Stimulated activated effector memory CD8-positive, alpha-beta T cell treated with anti-CD3 and anti-CD28 coated beads, Interleukin-12 subunit alpha, Interleukin-12 subunit beta, amount 100 ng/mL, for 72 hours (primary cell): ENCODE data around the gene PCDH17.

ENCODE experiments used
- ATAC-seq: fragments of 150-1000 bp; cut with Tn5 transposase; 2 replicates; pipeline ENCODE4 v1.10.0; 2021
- DNase-seq, 2 donors: peaks; one replicate each; pipeline ENCODE4 v3.0.0; 2021 to 2022; ENCODE audit warnings: low spot score in 2 of 2
- H3K27ac Mint-ChIP-seq: one replicate; pipeline ENCODE4 v1.8.0; 2022; ENCODE audit warnings: mild to moderate bottlenecking, mixed read lengths
- H3K36me3 Mint-ChIP-seq: one replicate; pipeline ENCODE4 v1.8.0; 2022; ENCODE audit warnings: mild to moderate bottlenecking, mixed read lengths
- H3K4me1 Mint-ChIP-seq: one replicate; pipeline ENCODE4 v1.8.0; 2022; ENCODE audit warnings: mixed read lengths
- H3K4me3 Mint-ChIP-seq: one replicate; pipeline ENCODE4 v1.8.0; 2022; ENCODE audit warnings: mild to moderate bottlenecking, mixed read lengths
- H3K9me3 Mint-ChIP-seq: one replicate; pipeline ENCODE4 v1.8.0; 2022; ENCODE audit warnings: mixed read lengths

PCDH17 gene

DNA sequence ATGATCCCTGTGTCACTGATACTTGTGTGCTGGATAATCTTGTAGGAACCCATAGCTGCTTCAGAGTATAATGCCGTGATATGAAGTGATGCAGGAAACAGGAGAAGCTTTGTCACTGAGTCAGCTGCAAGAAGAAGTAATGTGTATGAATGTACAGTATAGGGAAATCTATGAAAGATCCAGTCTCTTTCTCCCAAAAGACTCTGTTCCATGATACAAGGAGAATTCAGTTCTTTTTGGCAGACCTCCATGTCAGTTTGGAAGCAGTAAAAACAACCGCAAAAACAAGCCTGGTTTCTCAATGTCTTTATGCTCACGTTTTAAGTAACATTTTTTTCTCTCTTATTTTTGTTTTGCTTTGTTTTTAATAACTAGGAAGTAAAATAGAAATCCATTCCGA is 33.9 kb downstream of the PCDH17 start:
- no peak overlapping the region for H3K4me3 Mint-ChIP-seq
- H3K9me3 Mint-ChIP-seq = peaks cover 10% of the 10 kb centered on the region
- no peaks in the 10 kb centered on the region for H3K4me1 Mint-ChIP-seq
- no peak overlapping the region for H3K27ac Mint-ChIP-seq
- DNase-seq (no peak), ATAC-seq (no peak)
- no peaks in the 10 kb centered on the region for H3K36me3 Mint-ChIP-seq

DNA sequence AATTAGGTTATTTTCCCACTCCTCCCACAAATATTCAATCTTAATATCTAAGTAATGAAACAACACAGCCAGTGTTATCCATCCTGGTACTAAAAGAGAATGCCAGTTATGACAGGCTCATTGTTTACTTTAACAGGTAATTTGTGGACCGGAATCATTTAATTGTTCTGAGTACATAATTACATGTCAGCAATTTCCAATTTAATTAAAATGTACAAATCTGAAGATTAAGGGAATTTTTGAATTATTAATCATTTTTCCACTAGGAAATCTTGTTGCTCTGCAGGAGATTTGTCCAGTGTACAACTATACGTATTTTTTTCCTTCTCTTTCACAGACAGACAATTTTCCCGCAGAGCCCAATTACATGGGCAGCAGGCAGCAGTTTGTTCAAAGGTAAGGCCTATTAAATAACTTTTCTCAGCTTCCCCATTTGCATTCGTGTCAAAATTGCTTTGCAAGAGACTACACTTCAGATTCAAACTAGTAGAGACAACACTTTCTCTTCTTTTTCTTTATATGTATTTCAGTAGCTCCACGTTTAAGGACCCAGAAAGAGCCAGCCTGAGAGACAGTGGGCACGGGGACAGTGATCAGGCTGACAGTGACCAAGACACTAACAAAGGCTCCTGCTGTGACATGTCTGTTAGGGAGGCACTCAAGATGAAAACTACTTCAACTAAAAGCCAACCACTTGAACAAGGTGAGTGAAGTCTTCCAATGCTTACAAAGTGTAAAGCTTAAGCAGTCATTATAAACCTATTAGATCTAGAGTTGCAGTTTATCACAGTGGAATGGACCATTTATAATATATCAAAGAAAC is 34.8 kb downstream of the PCDH17 start:
- no peak for DNase-seq
- H3K4me1 Mint-ChIP-seq = no peaks in the 10 kb centered on the region
- no peak overlapping the region for H3K27ac Mint-ChIP-seq
- H3K9me3 Mint-ChIP-seq = peaks cover 10% of the 10 kb centered on the region
- H3K4me3 Mint-ChIP-seq = no peak overlapping the region
- no peak for ATAC-seq
- no peaks in the 10 kb centered on the region for H3K36me3 Mint-ChIP-seq

DNA sequence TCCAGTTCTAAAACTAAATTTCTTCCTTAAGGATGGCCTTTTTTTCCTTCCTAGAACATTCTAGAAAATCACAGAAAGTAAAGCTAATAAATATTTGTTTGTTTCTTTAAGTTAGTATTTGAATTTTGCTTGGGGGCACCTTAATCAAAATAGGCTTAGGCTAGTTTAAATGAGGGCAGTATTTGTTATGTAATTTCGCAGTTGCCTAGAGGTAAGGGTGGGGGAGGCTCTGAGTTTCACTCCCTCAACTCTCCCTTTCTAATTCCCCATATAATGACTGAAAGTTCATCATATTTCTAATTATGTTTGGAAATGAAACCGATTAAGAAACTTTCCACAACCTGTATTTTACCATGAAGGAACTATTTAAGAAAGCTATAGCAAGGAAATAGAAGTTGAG is 40.6 kb downstream of the PCDH17 start:
- H3K9me3 Mint-ChIP-seq = peaks cover 12% of the 10 kb centered on the region
- no peak overlapping the region for H3K27ac Mint-ChIP-seq
- H3K4me1 Mint-ChIP-seq = no peaks in the 10 kb centered on the region
- no peak overlapping the region for H3K4me3 Mint-ChIP-seq
- DNase-seq (no peak), ATAC-seq (no peak)
- H3K36me3 Mint-ChIP-seq = no peaks in the 10 kb centered on the region

DNA sequence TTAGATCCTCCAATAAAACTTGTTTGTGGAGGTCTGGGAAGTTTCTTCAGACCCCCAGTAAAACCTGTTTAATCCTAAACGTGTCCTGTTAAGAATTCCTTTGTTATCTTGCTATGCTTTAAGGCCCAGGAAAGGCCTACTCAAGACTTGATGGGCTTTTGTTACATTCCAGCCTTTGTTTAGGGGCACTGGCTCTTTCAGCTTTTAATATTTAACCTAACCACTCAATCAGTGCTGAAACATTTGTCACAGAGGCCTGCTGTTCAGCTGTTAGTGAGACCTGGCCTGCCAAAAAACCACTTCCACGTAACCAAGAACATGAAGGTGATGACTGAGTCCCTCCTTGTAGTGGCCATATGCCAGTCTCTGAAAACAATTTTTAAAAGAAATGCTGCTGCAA is 41.7 kb downstream of the PCDH17 start:
- H3K27ac Mint-ChIP-seq = no peak overlapping the region
- peaks cover 18% of the 10 kb centered on the region for H3K9me3 Mint-ChIP-seq
- H3K4me3 Mint-ChIP-seq = no peak overlapping the region
- ATAC-seq (no peak), DNase-seq (no peak)
- no peaks in the 10 kb centered on the region for H3K36me3 Mint-ChIP-seq
- H3K4me1 Mint-ChIP-seq = no peaks in the 10 kb centered on the region

DNA sequence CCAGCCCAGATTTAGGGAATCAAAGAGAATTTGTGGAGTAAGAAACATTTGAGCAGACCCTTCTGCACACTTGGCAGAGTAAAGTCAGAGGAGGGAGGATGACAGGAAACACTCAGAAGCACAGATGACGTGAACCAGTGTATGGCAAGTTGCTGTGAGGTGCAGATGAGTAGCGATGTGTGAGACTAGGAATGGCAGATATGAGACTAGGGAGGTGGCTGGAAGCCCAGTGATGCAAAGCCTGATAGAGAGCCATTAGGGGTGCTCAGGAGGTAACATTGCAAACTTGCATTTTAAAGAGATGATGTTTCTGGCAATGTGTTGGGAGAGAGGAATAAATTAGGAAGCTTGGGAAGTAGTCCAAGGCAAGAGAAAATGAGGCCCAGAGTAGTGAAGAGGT is 44.0 kb downstream of the PCDH17 start:
- Mint-ChIP-seq H3K27ac (no peak overlapping the region), H3K36me3 (no peaks in the 10 kb centered on the region), H3K9me3 (peaks cover 15% of the 10 kb centered on the region), H3K4me1 (no peaks in the 10 kb centered on the region), H3K4me3 (no peak overlapping the region)
- ATAC-seq (no peak), DNase-seq (no peak)

DNA sequence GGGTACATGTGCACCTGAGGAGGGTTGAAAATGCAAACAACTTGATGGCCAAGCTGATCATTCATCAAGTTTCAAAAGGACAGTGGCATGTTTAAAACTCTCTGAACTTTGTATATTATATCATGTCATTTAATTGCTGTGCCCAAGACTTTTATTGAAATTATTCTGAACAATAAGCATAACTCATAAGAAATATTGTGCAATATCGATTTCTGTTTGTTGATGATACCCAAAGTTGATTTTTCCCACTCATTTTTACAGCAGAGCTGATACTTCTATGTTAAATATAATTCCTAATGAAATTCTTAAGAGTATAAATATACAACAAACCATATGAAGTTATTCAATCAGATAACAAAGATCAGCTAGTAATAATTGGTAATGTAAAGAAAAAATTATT is 49.1 kb downstream of the PCDH17 start:
- DNase-seq (no peak), ATAC-seq (no peak)
- Mint-ChIP-seq H3K4me1 (no peaks in the 10 kb centered on the region), H3K36me3 (no peaks in the 10 kb centered on the region), H3K4me3 (no peak overlapping the region), H3K27ac (no peak overlapping the region), H3K9me3 (peaks cover 21% of the 10 kb centered on the region)

DNA sequence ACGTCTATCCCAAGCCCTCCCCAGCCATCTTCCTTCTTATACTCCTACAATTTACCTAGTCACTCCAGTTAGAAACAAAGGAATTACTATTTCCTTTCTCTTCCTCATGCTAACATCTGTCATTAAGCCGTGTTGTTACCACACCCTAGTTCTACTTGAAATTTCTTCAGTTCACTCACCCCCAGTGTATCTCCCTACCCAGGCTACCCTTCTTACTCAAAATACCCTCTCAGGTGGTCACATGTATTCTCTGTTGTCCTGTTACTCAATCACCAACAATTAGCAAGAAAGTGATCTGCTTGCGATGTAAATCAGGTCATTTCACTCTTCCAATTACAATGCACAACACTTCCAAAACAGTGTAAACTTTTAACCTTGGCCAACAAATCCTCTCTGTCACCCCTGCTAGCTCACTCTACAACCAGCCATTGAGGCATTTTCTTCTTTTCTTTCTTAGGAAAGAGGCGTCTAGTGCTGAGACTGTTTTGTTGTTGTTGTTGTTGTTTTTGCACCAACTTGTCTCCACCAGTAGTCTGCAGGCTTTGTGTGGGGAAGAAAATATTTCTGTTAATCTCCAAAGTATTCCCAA is 50.7 kb downstream of the PCDH17 start:
- Mint-ChIP-seq H3K4me1 (no peaks in the 10 kb centered on the region), H3K27ac (no peak overlapping the region), H3K9me3 (peaks cover 18% of the 10 kb centered on the region), H3K36me3 (no peaks in the 10 kb centered on the region), H3K4me3 (no peak overlapping the region)
- ATAC-seq (no peak), DNase-seq (no peak)

DNA sequence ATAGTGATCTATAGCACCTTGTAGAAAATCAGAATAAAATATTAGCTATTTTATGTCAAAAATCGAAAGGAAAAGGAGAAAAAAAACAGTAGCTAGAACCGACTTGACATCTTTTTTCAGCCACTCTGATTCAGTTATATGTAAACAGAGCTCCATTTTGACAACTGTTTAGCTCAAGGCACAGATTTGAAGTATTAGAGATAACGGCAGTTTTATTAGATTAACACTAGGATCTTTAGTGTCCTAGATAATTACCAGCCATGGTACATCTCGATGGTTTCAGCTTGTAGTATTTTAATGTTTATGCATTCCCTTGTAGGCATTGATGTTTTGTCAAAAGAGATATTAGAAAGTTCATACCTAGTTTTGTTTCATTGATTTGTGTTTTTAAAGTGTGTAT is 67.3 kb downstream of the PCDH17 start:
- peaks cover 15% of the 10 kb centered on the region for H3K9me3 Mint-ChIP-seq
- H3K4me1 Mint-ChIP-seq = no peaks in the 10 kb centered on the region
- H3K36me3 Mint-ChIP-seq = no peaks in the 10 kb centered on the region
- no peak overlapping the region for H3K27ac Mint-ChIP-seq
- H3K4me3 Mint-ChIP-seq = no peak overlapping the region
- no peak for ATAC-seq
- no peak for DNase-seq

DNA sequence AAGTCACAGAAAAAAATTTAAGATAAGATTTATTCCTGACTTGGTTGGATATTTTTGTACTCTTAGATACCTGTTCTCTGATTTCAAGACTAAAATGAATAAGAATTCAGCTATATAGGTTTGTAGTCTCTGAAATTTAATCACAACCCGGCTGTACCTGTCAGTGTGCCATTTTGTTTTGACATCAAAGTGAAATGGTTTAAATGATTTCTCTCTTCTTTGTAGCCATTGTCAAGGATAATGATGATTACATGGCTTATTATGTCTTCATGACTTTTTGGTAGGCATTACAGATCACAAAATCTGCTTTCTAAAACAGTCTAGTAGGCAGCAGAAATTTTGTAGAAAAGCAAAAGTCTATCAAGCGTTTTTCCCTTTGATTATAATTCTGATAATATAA is 72.5 kb downstream of the PCDH17 start:
- Mint-ChIP-seq H3K9me3 (peaks cover 9% of the 10 kb centered on the region), H3K4me3 (no peak overlapping the region), H3K4me1 (no peaks in the 10 kb centered on the region), H3K36me3 (no peaks in the 10 kb centered on the region), H3K27ac (no peak overlapping the region)
- no peak for DNase-seq
- no peak for ATAC-seq

DNA sequence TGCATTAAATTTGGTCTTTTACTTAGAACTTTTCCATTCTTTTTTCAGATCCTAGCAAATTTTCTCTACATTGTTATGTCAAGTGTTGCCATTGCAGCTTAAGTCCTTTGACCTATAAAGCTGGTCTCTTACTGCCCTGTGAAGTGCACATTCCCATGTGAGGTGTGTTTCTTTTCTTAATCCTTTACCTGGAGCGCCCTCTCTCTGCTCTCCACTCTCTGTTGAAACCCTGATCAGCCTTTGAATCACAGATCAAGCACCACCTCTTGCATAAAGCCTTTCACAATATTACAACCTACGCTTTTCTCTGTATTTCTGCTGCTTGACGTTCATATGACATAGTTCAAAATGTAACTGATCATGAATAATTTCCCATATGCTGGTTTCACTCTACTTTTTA is 84.8 kb downstream of the PCDH17 start:
- Mint-ChIP-seq H3K4me1 (no peaks in the 10 kb centered on the region), H3K4me3 (no peak overlapping the region), H3K36me3 (no peaks in the 10 kb centered on the region), H3K27ac (no peak overlapping the region), H3K9me3 (peaks cover 3% of the 10 kb centered on the region)
- ATAC-seq = no peak
- DNase-seq = no peak

DNA sequence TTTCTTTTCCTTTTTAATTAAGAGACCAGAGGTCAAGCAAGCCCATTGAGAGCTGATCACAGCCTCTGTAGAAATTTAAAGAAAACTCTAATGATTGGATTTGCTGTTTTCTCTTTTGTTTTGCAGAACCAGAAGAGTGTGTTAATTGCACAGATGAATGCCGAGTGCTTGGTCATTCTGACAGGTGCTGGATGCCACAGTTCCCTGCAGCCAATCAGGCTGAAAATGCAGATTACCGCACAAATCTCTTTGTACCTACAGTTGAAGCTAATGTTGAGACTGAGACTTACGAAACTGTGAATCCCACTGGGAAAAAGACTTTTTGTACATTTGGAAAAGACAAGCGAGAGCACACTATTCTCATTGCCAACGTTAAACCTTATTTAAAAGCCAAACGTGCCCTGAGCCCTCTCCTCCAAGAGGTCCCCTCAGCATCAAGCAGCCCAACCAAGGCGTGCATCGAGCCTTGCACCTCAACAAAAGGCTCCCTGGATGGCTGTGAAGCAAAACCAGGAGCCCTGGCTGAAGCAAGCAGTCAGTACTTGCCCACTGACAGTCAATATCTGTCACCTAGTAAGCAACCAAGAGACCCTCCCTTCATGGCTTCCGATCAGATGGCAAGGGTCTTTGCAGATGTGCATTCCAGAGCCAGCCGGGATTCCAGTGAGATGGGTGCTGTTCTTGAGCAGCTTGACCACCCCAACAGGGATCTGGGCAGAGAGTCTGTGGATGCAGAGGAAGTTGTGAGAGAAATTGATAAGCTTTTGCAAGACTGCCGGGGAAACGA is 93.1 kb downstream of the PCDH17 start:
- Mint-ChIP-seq H3K9me3 (peaks cover 12% of the 10 kb centered on the region), H3K4me1 (no peaks in the 10 kb centered on the region), H3K36me3 (no peaks in the 10 kb centered on the region), H3K27ac (no peak overlapping the region), H3K4me3 (no peak overlapping the region)
- DNase-seq = no peak
- ATAC-seq = no peak

DNA sequence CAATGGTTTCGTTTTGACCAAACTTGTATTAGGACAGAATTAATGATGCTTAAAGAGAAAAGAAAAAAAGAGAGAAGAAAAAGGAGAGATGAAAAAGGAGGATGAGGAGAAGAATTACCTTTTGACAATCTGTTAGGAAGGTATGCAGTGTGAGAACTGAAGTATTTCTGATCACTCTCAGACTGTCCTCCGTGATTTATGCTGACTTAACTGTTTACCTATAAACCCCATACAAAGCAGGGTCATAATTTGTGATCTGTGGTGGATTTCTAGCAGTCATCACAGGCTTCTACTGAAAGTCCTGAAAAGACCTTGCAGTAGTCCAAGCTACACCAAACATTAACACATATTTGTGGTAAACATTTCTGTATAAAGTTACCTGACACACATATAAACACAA is 93.9 kb downstream of the PCDH17 start:
- H3K9me3 Mint-ChIP-seq = peaks cover 16% of the 10 kb centered on the region
- no peak overlapping the region for H3K4me3 Mint-ChIP-seq
- H3K27ac Mint-ChIP-seq = no peak overlapping the region
- ATAC-seq (no peak), DNase-seq (no peak)
- H3K36me3 Mint-ChIP-seq = no peaks in the 10 kb centered on the region
- no peaks in the 10 kb centered on the region for H3K4me1 Mint-ChIP-seq

DNA sequence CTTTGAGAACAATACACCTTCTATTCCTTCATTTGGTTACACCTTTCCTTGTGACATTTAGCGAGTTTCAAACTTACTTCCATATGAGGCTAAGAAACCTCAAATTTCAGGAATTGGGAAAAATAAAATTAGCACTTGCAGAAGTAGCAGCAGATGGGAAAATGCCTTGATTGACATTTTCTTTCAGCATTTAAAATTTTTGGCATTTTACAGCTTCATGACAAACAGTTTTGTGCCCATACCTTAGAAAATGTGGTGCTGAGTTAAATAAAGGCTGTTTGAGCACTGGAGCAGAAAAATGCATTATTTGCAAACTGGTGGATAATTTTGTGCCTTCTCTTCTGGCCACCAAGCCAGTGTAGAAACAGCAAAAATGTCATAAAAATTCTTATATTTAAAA is 95.4 kb downstream of the PCDH17 start:
- ATAC-seq (no peak), DNase-seq (no peak)
- H3K4me1 Mint-ChIP-seq = no peaks in the 10 kb centered on the region
- H3K27ac Mint-ChIP-seq = no peak overlapping the region
- H3K36me3 Mint-ChIP-seq = no peaks in the 10 kb centered on the region
- peaks cover 11% of the 10 kb centered on the region for H3K9me3 Mint-ChIP-seq
- H3K4me3 Mint-ChIP-seq = no peak overlapping the region

DNA sequence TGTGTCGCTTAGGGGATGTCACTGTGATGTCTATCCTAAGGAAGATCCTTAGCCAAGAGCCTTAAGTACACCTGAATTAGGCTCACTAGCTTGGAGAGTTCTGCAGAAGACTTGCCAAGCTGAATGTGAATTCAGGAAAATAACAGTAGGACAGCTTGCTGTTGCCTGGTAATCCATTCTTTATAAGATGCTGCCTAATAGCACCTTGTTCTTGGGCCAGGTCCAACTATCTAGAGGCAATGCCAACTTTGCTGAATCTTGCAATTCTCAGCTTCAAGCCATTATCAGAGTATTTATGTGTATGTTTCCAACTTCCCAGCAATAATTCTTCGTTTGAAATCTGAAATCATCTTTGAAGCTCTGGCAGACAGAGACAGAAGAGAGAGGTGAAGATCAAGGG is 102.8 kb downstream of the PCDH17 start:
- H3K4me1 Mint-ChIP-seq = no peaks in the 10 kb centered on the region
- H3K27ac Mint-ChIP-seq = no peak overlapping the region
- H3K9me3 Mint-ChIP-seq = peaks cover 15% of the 10 kb centered on the region
- H3K36me3 Mint-ChIP-seq = no peaks in the 10 kb centered on the region
- H3K4me3 Mint-ChIP-seq = no peak overlapping the region
- ATAC-seq (no peak), DNase-seq (no peak)

DNA sequence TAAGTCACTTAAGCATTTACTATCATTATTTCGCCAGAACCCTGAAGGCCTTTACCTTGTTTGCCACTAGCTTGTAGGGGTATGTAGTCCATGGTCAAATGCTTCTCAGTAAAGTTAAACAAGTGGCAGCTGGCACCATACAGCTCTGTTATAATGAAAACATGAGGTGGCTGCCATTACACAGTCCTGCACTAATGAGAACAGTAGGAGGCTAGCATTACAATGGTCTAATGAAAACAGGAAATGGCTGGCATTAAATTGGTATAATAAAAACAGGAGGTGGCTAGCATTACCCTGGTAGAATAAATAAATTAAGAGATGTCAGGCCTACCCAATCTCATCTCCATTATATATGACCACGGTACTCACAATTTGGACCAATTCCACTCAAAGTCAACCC is 107.5 kb downstream of the PCDH17 start:
- ATAC-seq (no peak), DNase-seq (no peak)
- peaks cover 10% of the 10 kb centered on the region for H3K9me3 Mint-ChIP-seq
- no peak overlapping the region for H3K4me3 Mint-ChIP-seq
- H3K36me3 Mint-ChIP-seq = no peaks in the 10 kb centered on the region
- no peak overlapping the region for H3K27ac Mint-ChIP-seq
- no peaks in the 10 kb centered on the region for H3K4me1 Mint-ChIP-seq
